SK-N-SH (cell line): ENCODE data around the gene SP2. TPM values are rescaled to one million over a fixed set of nuclear protein-coding genes. Genes with fewer than 3 reads are reported as not detected.

Experiments
- CTCF ChIA-PET: fragments of 300-600, 350-600 bp; formaldehyde crosslinking; extraction: SDS; loops from one replicate; lab custom pipeline; 2021; lab: Yijun Ruan, JAX
- POLR2A ChIA-PET: fragments of 350-600 bp; sonication (Branson Sonifier 250); formaldehyde crosslinking; extraction: SDS; loops from one replicate; lab custom pipeline; 2020; ENCODE audit warnings: antibody characterized with exemption, inconsistent platforms; lab: Yijun Ruan, JAX
- DNase-seq: peaks from one replicate; pipeline ENCODE4 v3.0.0; 2012
- H2AFZ ChIP-seq: fragments of 200-600 bp; sonication (generic); 2 replicates; pipeline ENCODE4 v1.8.1; 2016; ENCODE audit warnings: antibody characterized with exemption, mild to moderate bottlenecking, low read depth
- H3F3A ChIP-seq: fragments of 200-600 bp; sonication (generic); replicated peaks from 2 replicates; pipeline ENCODE3; 2016; ENCODE audit warnings: antibody characterized with exemption, mild to moderate bottlenecking; ENCODE audit not compliant: insufficient read depth
- H3K27ac ChIP-seq, 2 experiments: fragments of 200-500 bp in 1 of 2; fragments of 200-600 bp in 1 of 2; sonication (Bioruptor generic) in 1 of 2; sonication (generic), shearing (Covaris generic) in 1 of 2; 2 replicates each; pipeline versions ENCODE4 v1.5.1 to v1.6.1; 2014 to 2016; ENCODE audit warnings: low read depth in 2 of 2, inconsistent platforms in 1 of 2, low read length in 1 of 2, mild to moderate bottlenecking in 1 of 2, mixed read lengths in 1 of 2
- H3K27me3 ChIP-seq: fragments of 200-600 bp; sonication (generic), shearing (Covaris generic); 2 replicates; pipeline ENCODE4 v1.6.1; 2016; ENCODE audit warnings: mixed run types; ENCODE audit not compliant: insufficient read depth
- H3K36me3 ChIP-seq, 2 experiments: fragments of 200-500 bp in 1 of 2; fragments of 200-600 bp in 1 of 2; sonication (Bioruptor generic) in 1 of 2; sonication (generic) in 1 of 2; replicated peaks in 1 of 2; 2 replicates each; pipeline versions ENCODE3 to v1.5.1; 2014 to 2016; ENCODE audit warnings: low read length in 1 of 2, mild to moderate bottlenecking in 1 of 2; ENCODE audit not compliant: insufficient read depth in 2 of 2, control insufficient read depth in 1 of 2
- H3K4me1 ChIP-seq, 2 experiments: fragments of 200-500 bp in 1 of 2; fragments of 200-600 bp in 1 of 2; sonication (Bioruptor generic) in 1 of 2; sonication (generic), shearing (Covaris generic) in 1 of 2; 2 replicates each; pipeline versions ENCODE4 v1.5.1 to v1.6.1; 2014 to 2016; ENCODE audit warnings: low read depth in 1 of 2, low read length in 1 of 2, mixed run types in 1 of 2; ENCODE audit not compliant: insufficient read depth in 2 of 2, control insufficient read depth in 1 of 2
- H3K4me2 ChIP-seq: fragments of 200-600 bp; sonication (generic), shearing (Covaris generic); 2 replicates; pipeline ENCODE4 v1.6.1; 2017; ENCODE audit warnings: mixed run types
- H3K4me3 ChIP-seq, 2 experiments: fragments of 200-500 bp in 1 of 2; fragments of 200-600 bp in 1 of 2; sonication (Bioruptor generic) in 1 of 2; sonication (generic), shearing (Covaris generic) in 1 of 2; 2 replicates each; pipeline versions ENCODE4 v1.5.1 to v1.8.1; 2014 to 2016; ENCODE audit warnings: low read depth in 2 of 2, inconsistent platforms in 1 of 2, low read length in 1 of 2, mild to moderate bottlenecking in 1 of 2, mixed read lengths in 1 of 2, moderate library complexity in 1 of 2
- H3K79me2 ChIP-seq: fragments of 200-600 bp; sonication (generic); 2 replicates; pipeline ENCODE4 v1.8.1; 2017; ENCODE audit warnings: mild to moderate bottlenecking; ENCODE audit not compliant: insufficient read depth
- H3K9ac ChIP-seq: fragments of 200-600 bp; sonication (generic); 2 replicates; pipeline ENCODE4 v1.6.1; 2017; ENCODE audit warnings: mixed run types
- H3K9me2 ChIP-seq: fragments of 200-600 bp; sonication (generic); 2 replicates; pipeline ENCODE4 v1.6.1; 2017; ENCODE audit warnings: mixed run types
- H3K9me3 ChIP-seq: fragments of 200-600 bp; sonication (generic); 2 replicates; pipeline ENCODE4 v1.6.1; 2017; ENCODE audit warnings: mixed run types, mild to moderate bottlenecking, moderate library complexity
- H4K20me1 ChIP-seq: fragments of 200-600 bp; sonication (generic); 2 replicates; pipeline ENCODE4 v1.6.1; 2017; ENCODE audit warnings: mild to moderate bottlenecking, mixed run types; ENCODE audit not compliant: insufficient read depth
- EZH2phosphoT487 ChIP-seq: fragments of 200-600 bp; sonication (generic); IDR thresholded peaks from 2 replicates; pipeline ENCODE4 v1.6.1; 2017; ENCODE audit warnings: low read depth, mixed run types, mild to moderate bottlenecking, antibody characterized with exemption, moderate library complexity, borderline replicate concordance
- GATA2 ChIP-seq: sonication (generic); formaldehyde crosslinking; IDR thresholded peaks from 2 replicates; pipeline ENCODE4 v1.5.0; 2020; ENCODE audit warnings: mild to moderate bottlenecking, missing genetic modification reagents
- NRF1 ChIP-seq: IDR thresholded peaks from 2 replicates; pipeline ENCODE4 v1.6.1; 2012; ENCODE audit warnings: low read depth, mild to moderate bottlenecking, low read length
- POLR2AphosphoS5 ChIP-seq: IDR thresholded peaks from 2 replicates; pipeline ENCODE4 v1.6.1; 2012; ENCODE audit warnings: low read depth, low read length
- RAD21 ChIP-seq: IDR thresholded peaks from 2 replicates; pipeline ENCODE4 v1.6.1; 2012; ENCODE audit warnings: mild to moderate bottlenecking, low read length
- RXRA ChIP-seq: IDR thresholded peaks from 2 replicates; pipeline ENCODE4 v1.4.0; 2012; ENCODE audit warnings: low read depth, mild to moderate bottlenecking, borderline replicate concordance
- SIN3A ChIP-seq: IDR thresholded peaks from 2 replicates; pipeline ENCODE4 v1.6.1; 2012; ENCODE audit warnings: low read depth, mild to moderate bottlenecking, low read length, moderate library complexity, borderline replicate concordance
- SMC3 ChIP-seq: IDR thresholded peaks from 2 replicates; pipeline ENCODE4 v1.6.1; 2012; ENCODE audit warnings: low read depth, low read length, improper control_type of control experiment
- YY1 ChIP-seq: IDR thresholded peaks from 2 replicates; pipeline ENCODE4 v1.4.0; 2012; ENCODE audit warnings: low read depth, mild to moderate bottlenecking
- WGBS: methylation state at CpG from one replicate; pipeline ENCODE4 v1.1.6; 2017; ENCODE audit warnings: low lambda C conversion rate; 5-methylcytosine and 5-hydroxymethylcytosine counted together
- polyA plus RNA-seq, 3 experiments: library from polyadenylated mRNA; depleted of rRNA; stranded (reverse); fragments of >200 nt; gene quantifications; 2 replicates each; pipeline ENCODE4 v1.2.3, GENCODE V29; 2012
- TF ChIP-seq, protein P1 (sequence below): fragments of 200-600 bp; sonication (generic); IDR thresholded peaks from 2 replicates; pipeline ENCODE4 v1.6.1; 2017; ENCODE audit warnings: antibody characterized with exemption, mild to moderate bottlenecking, moderate library complexity
- TF ChIP-seq, protein P2 (sequence below): IDR thresholded peaks from 2 replicates; pipeline ENCODE4 v1.6.1; 2012; ENCODE audit warnings: mild to moderate bottlenecking, low read depth, low read length, moderate library complexity

The SP2 gene
- polyA plus RNA-seq, 1 of the 3 experiments (the other 2 are of a cell fraction): 16.7 TPM

DNA sequence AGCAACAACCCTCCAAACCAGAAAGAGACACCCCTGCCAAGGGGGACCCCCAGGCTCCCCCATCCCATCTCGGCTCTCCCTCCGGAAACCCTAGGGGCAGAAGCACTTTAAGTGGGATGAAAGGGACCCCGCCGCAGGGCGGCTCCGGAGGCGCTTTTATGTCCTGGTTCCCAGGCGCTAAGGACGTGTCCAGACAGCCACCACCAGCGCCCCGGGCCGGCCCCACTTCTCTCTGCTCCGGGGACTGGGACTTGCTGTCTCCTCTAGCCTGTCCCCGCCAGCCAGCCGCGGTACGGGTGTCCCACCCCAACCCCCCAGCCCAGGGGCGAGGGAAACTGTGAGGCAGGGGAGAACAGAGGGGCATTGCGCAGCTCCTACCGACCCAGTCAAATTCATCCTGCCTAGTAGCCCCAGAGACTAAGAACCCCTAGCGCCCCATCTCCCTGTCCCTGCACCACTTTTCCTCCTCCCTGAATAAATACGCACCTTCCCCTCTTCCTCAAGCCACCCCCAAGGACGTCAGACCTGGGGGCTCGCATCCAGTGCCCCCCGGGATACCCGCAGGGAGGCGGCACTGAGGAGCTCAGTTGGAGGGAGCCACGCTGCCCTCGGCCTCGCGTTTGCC is 49.2 kb upstream of the SP2 start:
- Histone ChIP-seq H3K4me3 (no peak overlapping the region; a peak in 1 of 4 replicates), H3K9me2 (no peaks in the 10 kb centered on the region), H3K9me3 (no peaks in the 10 kb centered on the region), H3K79me2 (no peaks in the 10 kb centered on the region), H3K36me3 (no peaks in the 10 kb centered on the region), H3K27ac (no peak overlapping the region), H3K4me2 (peak overlapping the region; percentile 26; the same call in 1 of the 2 replicates)
- POLR2A ChIA-PET: interaction anchor here (1.0 to 2.4 kb wide), 4 partner anchors 11 to 49 kb away, joined by 3 to 10 read pairs (median 4); partner anchors contain the start of gene SP2
- WGBS: 27% methylated on average over 24 of the region's 31 CpGs
- TF ChIP-seq GATA2 (CRISPR knock-in tag) (no peak), EZH2phosphoT487 (0 out of 2 replicates have a peak, but pooled peaks have one; percentile 25), POLR2AphosphoS5 (no peak)
- TF ChIP-seq, protein P1, sequence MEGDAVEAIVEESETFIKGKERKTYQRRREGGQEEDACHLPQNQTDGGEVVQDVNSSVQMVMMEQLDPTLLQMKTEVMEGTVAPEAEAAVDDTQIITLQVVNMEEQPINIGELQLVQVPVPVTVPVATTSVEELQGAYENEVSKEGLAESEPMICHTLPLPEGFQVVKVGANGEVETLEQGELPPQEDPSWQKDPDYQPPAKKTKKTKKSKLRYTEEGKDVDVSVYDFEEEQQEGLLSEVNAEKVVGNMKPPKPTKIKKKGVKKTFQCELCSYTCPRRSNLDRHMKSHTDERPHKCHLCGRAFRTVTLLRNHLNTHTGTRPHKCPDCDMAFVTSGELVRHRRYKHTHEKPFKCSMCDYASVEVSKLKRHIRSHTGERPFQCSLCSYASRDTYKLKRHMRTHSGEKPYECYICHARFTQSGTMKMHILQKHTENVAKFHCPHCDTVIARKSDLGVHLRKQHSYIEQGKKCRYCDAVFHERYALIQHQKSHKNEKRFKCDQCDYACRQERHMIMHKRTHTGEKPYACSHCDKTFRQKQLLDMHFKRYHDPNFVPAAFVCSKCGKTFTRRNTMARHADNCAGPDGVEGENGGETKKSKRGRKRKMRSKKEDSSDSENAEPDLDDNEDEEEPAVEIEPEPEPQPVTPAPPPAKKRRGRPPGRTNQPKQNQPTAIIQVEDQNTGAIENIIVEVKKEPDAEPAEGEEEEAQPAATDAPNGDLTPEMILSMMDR: no peak
- TF ChIP-seq, all 33 proteins: peak for 1
- no peak overlapping the region; the same call in 1 of the 2 replicates for H2AFZ ChIP-seq
- no peak for DNase-seq
- peaks cover 67% of the 10 kb centered on the region for H3K27me3 ChIP-seq
- peaks cover 0 to 21% of the 10 kb centered on the region in 2 experiments; a peak in 2 of 4 replicates for H3K4me1 ChIP-seq
- no peaks in the 10 kb centered on the region for H4K20me1 ChIP-seq
- H3F3A ChIP-seq: peaks cover 3% of the 10 kb centered on the region
- H3K9ac ChIP-seq: no peak overlapping the region
- CTCF ChIA-PET: interaction anchor here (0.8 to 33.0 kb wide), 18 partner anchors 6 to 239 kb away, joined by 3 to 1447 read pairs (median 5); partner anchors contain the start of genes LRRC46, MRPL10, OSBPL7 and PNPO

DNA sequence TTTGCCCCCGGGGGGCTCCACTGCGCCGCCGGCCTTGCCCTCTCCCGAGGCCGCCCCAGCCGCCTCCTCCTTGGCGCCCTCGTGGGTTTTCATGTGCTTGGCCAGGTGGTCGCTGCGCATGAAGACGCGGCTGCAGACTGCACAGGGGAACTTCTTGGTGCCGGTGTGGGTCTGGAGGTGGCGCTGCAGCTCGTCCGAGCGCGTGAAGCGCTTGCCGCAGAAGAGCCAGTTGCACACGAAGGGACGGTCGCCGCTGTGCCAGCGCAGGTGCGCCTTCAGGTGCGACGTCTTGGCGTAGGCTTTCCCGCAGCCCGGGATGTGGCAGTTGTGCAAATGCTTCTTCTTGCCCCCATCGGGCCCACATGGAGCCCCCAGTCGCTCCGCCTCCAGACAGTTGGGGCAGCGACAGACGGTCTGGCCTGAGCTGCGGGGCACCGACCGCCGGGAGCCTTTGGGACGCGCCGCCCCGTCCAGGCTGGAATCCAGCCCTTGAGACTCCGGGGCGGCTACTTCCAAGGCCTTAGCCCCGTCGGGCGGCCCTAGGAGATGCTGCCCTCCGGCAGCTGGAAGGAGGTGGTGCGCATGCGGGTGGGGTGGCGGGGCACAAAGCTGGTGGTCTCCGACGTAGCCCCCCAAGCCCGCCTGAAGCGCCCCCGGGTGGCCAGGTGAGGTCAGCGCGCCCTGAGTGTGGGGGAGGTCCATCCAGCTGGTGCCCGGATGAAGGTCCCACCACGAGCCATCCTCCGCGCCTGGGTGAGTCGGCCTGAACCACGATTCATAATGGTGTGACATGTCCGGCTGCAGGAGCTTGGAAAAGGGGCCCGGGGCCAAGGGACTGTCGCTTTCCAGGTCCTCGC is 48.5 kb upstream of the SP2 start:
- Histone ChIP-seq H2AFZ (no peak overlapping the region), H3K79me2 (no peaks in the 10 kb centered on the region)
- peak; percentile 71 for DNase-seq

More for the DNA sequence above, 48.5 kb upstream of the SP2 start:
- H3K36me3 ChIP-seq: no peaks in the 10 kb centered on the region
- CTCF ChIA-PET: interaction anchor here (0.8 to 33.0 kb wide), 23 partner anchors 5 to 239 kb away, joined by 3 to 1447 read pairs (median 4); partner anchors contain the start of genes LRRC46, MRPL10, OSBPL7 and PNPO
- POLR2A ChIA-PET: interaction anchor here (1.6 to 2.4 kb wide), 3 partner anchors 10 to 49 kb away, joined by 4 to 10 read pairs (median 4); partner anchors contain the start of gene SP2
- no peak overlapping the region for H3K9ac ChIP-seq
- H3F3A ChIP-seq: peaks cover 3% of the 10 kb centered on the region
- no peaks in the 10 kb centered on the region for H3K9me3 ChIP-seq
- TF ChIP-seq EZH2phosphoT487 (no peak), RXRA (no peak), SIN3A (no peak), NRF1 (no peak), YY1 (no peak), SMC3 (peak; percentile 63), RAD21 (peak; percentile 57)
- TF ChIP-seq, protein P1: peak; percentile 50
- TF ChIP-seq, protein P2, sequence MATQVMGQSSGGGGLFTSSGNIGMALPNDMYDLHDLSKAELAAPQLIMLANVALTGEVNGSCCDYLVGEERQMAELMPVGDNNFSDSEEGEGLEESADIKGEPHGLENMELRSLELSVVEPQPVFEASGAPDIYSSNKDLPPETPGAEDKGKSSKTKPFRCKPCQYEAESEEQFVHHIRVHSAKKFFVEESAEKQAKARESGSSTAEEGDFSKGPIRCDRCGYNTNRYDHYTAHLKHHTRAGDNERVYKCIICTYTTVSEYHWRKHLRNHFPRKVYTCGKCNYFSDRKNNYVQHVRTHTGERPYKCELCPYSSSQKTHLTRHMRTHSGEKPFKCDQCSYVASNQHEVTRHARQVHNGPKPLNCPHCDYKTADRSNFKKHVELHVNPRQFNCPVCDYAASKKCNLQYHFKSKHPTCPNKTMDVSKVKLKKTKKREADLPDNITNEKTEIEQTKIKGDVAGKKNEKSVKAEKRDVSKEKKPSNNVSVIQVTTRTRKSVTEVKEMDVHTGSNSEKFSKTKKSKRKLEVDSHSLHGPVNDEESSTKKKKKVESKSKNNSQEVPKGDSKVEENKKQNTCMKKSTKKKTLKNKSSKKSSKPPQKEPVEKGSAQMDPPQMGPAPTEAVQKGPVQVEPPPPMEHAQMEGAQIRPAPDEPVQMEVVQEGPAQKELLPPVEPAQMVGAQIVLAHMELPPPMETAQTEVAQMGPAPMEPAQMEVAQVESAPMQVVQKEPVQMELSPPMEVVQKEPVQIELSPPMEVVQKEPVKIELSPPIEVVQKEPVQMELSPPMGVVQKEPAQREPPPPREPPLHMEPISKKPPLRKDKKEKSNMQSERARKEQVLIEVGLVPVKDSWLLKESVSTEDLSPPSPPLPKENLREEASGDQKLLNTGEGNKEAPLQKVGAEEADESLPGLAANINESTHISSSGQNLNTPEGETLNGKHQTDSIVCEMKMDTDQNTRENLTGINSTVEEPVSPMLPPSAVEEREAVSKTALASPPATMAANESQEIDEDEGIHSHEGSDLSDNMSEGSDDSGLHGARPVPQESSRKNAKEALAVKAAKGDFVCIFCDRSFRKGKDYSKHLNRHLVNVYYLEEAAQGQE: no peak
- H3K4me3 ChIP-seq: no peak overlapping the region; a peak in 2 of 4 replicates
- H3K9me2 ChIP-seq: no peaks in the 10 kb centered on the region
- WGBS: 23% methylated on average over 44 of the region's 71 CpGs
- peak overlapping the region; percentile 26; the same call in 1 of the 2 replicates for H3K4me2 ChIP-seq
- H3K27me3 ChIP-seq: peaks cover 75% of the 10 kb centered on the region
- H3K27ac ChIP-seq: no peak overlapping the region
- peaks cover 0 to 21% of the 10 kb centered on the region in 2 experiments; a peak in 2 of 4 replicates for H3K4me1 ChIP-seq
- H4K20me1 ChIP-seq: 0 out of 2 replicates have a peak, but pooled peaks cover under 1% of the 10 kb centered on the region
